ENCODE results near the gene STAP1. TPM values are rescaled to one million over a fixed set of nuclear protein-coding genes. Genes with fewer than 3 reads are reported as not detected.

The STAP1 gene
- total and polyA plus RNA-seq, 4 donors = 0.03 to 0.51 (median 0.29) TPM

DNA sequence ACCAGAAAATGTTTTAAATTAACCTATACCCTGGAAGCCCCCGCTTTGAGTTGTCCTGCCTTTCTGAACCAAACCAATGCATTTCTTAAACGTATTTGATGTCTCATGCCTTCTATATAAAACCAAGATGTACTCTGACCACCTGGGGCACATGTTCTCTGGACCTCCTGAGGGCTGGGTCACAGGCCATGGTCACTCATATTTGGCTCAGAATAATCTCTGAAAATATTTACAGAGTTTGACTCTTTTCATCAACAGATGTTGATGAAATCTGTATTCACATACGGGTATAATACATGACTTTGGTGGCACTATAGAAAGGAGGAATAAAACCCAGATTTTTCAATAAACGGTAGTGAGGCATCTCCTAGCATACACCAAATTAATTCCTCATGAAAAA, 55.7 kb downstream of the STAP1 start:
- H3K4me3 ChIP-seq (ENCODE audit: low read depth in 1 of 3, low read length in 3 of 3) = no peak overlapping the region
- no peak overlapping the region for H3K9ac ChIP-seq (ENCODE audit: low read depth in 1 of 2, low read length in 2 of 2)
- no peaks in the 10 kb centered on the region for H3K4me1 ChIP-seq (ENCODE audit: control insufficient read depth in 4 of 4, insufficient read depth in 4 of 4, low read length in 3 of 4)
- H3K36me3 ChIP-seq (ENCODE audit: control insufficient read depth in 4 of 4, insufficient read depth in 3 of 4, low read depth in 1 of 4, low read length in 3 of 4) = peaks cover 0 to 10% (median 4%) of the 10 kb centered on the region in 4 donors
- DNase-seq (ENCODE audit: low spot score) = no peak
- H3K27ac ChIP-seq (ENCODE audit: low read depth in 1 of 2, low read length in 2 of 2) = no peak overlapping the region
- TF ChIP-seq TAF1 (conservative IDR thresholded peaks at IDR 0.05) = no peak
- no peak for TF ChIP-seq REST (IDR thresholded peaks at IDR 0.05)
- no peak for TF ChIP-seq NR2F2 (IDR thresholded peaks at IDR 0.05)
- no peak for TF ChIP-seq ZBTB33 (IDR thresholded peaks at IDR 0.05)
- TF ChIP-seq HNF4A (conservative IDR thresholded peaks at IDR 0.05) = no peak
- TF ChIP-seq FOXA1 (IDR thresholded peaks at IDR 0.05) = no peak
- no peak for TF ChIP-seq RXRA (IDR thresholded peaks at IDR 0.05)
- TF ChIP-seq EGR1 (IDR thresholded peaks at IDR 0.05; ENCODE audit: low read depth in 2 of 2) = no peak
- TF ChIP-seq MAX (IDR thresholded peaks at IDR 0.05) = no peak
- TF ChIP-seq RAD21 (IDR thresholded peaks at IDR 0.05) = no peak
- TF ChIP-seq HNF4G (IDR thresholded peaks at IDR 0.05) = no peak
- TF ChIP-seq JUND (IDR thresholded peaks at IDR 0.05) = no peak
- no peak for TF ChIP-seq FOXA2 (IDR thresholded peaks at IDR 0.05)
- TF ChIP-seq, protein P1, sequence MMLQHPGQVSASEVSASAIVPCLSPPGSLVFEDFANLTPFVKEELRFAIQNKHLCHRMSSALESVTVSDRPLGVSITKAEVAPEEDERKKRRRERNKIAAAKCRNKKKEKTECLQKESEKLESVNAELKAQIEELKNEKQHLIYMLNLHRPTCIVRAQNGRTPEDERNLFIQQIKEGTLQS (IDR thresholded peaks at IDR 0.05) = no peak
- no peak for TF ChIP-seq SP1 (IDR thresholded peaks at IDR 0.05)
- TF ChIP-seq, protein P2, sequence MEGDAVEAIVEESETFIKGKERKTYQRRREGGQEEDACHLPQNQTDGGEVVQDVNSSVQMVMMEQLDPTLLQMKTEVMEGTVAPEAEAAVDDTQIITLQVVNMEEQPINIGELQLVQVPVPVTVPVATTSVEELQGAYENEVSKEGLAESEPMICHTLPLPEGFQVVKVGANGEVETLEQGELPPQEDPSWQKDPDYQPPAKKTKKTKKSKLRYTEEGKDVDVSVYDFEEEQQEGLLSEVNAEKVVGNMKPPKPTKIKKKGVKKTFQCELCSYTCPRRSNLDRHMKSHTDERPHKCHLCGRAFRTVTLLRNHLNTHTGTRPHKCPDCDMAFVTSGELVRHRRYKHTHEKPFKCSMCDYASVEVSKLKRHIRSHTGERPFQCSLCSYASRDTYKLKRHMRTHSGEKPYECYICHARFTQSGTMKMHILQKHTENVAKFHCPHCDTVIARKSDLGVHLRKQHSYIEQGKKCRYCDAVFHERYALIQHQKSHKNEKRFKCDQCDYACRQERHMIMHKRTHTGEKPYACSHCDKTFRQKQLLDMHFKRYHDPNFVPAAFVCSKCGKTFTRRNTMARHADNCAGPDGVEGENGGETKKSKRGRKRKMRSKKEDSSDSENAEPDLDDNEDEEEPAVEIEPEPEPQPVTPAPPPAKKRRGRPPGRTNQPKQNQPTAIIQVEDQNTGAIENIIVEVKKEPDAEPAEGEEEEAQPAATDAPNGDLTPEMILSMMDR (IDR thresholded peaks at IDR 0.05; ENCODE audit: low read depth, low read length, missing input control) = no peak
- 91% methylated on average over 4 of the region's 4 CpGs for WGBS
- no peaks in the 10 kb centered on the region for H3K27me3 ChIP-seq (ENCODE audit: control insufficient read depth in 4 of 4, insufficient read depth in 4 of 4, low read length in 3 of 4)
- peaks cover 2 to 8% (median 5%) of the 10 kb centered on the region in 4 donors for H3K9me3 ChIP-seq (ENCODE audit: control insufficient read depth in 4 of 4, low read length in 3 of 4)

GRCh38 chr4:67615119-67615518, 56.6 kb downstream of the STAP1 start:
- H3K4me3 ChIP-seq (ENCODE audit: low read depth in 1 of 3, low read length in 3 of 3) = no peak overlapping the region
- H3K9me3 ChIP-seq (ENCODE audit: control insufficient read depth in 4 of 4, low read length in 3 of 4) = peaks cover 0 to 2% (median 1%) of the 10 kb centered on the region in 4 donors
- TF ChIP-seq GABPA (IDR thresholded peaks at IDR 0.05 in 1 of 2, conservative IDR thresholded peaks at IDR 0.05 in 1 of 2) (no peak), MAX (IDR thresholded peaks at IDR 0.05) (no peak), NR2F2 (IDR thresholded peaks at IDR 0.05) (no peak), REST (IDR thresholded peaks at IDR 0.05) (no peak), HNF4G (IDR thresholded peaks at IDR 0.05) (no peak), SP1 (IDR thresholded peaks at IDR 0.05) (no peak), HNF4A (conservative IDR thresholded peaks at IDR 0.05) (no peak), RXRA (IDR thresholded peaks at IDR 0.05) (no peak)
- TF ChIP-seq, protein P1 (IDR thresholded peaks at IDR 0.05) = no peak
- no peak for DNase-seq (ENCODE audit: low spot score)
- H3K9ac ChIP-seq (ENCODE audit: low read depth in 1 of 2, low read length in 2 of 2) = no peak overlapping the region
- no peaks in the 10 kb centered on the region for H3K27me3 ChIP-seq (ENCODE audit: control insufficient read depth in 4 of 4, insufficient read depth in 4 of 4, low read length in 3 of 4)
- no peaks in the 10 kb centered on the region for H3K4me1 ChIP-seq (ENCODE audit: control insufficient read depth in 4 of 4, insufficient read depth in 4 of 4, low read length in 3 of 4)
- H3K36me3 ChIP-seq (ENCODE audit: control insufficient read depth in 4 of 4, insufficient read depth in 3 of 4, low read depth in 1 of 4, low read length in 3 of 4) = peaks cover 0 to 10% (median 6%) of the 10 kb centered on the region in 4 donors
- no peak overlapping the region for H3K27ac ChIP-seq (ENCODE audit: low read depth in 1 of 2, low read length in 2 of 2)
- WGBS = 92% methylated on average over 5 of the region's 5 CpGs
